Gastrocnemius medialis (tissue), 4 donors: ENCODE results near the gene ZMYND15.

Source experiments
- POLR2A ChIP-seq, 2 donors: fragments of 450-650 bp; IDR thresholded peaks; one replicate each; pipeline ENCODE4 v1.6.1; 2017; ENCODE audit warnings: antibody characterized with exemption in 2 of 2, mild to moderate bottlenecking in 2 of 2, moderate library complexity in 2 of 2
- TF ChIP-seq, protein P1 (sequence below), 5 experiments: fragments of 450-650 bp in 3 of 5; fragments of 200-600 bp in 2 of 5; sonication (generic) in 2 of 5; IDR thresholded peaks in 4 of 5; conservative IDR thresholded peaks in 1 of 5; 1 replicate in 4 of 5; 2 replicates in 1 of 5; pipeline ENCODE4 v1.5.1; 2016 to 2019; ENCODE audit warnings: antibody characterized with exemption in 5 of 5, mild to moderate bottlenecking in 3 of 5, moderate library complexity in 3 of 5

DNA sequence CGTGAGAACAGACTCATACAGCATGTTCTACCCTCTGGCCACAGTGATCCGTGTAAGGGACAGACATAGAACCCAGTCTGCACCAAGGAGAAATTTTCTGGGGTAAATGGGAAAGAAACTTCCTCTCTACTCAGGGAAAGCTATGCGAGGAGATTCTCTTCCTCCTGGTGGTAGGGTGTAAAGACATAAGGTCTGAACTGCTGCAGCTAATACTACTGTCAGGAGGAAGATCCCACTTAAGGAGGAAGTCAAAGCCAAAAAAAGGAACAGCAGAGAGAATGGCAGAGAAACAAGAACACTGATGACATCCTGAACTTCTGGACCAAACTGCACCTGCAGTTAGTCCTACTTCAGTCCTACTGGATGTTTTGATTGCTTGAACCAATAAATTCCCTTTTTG, 25.0 kb downstream of the ZMYND15 start:
- TF ChIP-seq, protein P1, sequence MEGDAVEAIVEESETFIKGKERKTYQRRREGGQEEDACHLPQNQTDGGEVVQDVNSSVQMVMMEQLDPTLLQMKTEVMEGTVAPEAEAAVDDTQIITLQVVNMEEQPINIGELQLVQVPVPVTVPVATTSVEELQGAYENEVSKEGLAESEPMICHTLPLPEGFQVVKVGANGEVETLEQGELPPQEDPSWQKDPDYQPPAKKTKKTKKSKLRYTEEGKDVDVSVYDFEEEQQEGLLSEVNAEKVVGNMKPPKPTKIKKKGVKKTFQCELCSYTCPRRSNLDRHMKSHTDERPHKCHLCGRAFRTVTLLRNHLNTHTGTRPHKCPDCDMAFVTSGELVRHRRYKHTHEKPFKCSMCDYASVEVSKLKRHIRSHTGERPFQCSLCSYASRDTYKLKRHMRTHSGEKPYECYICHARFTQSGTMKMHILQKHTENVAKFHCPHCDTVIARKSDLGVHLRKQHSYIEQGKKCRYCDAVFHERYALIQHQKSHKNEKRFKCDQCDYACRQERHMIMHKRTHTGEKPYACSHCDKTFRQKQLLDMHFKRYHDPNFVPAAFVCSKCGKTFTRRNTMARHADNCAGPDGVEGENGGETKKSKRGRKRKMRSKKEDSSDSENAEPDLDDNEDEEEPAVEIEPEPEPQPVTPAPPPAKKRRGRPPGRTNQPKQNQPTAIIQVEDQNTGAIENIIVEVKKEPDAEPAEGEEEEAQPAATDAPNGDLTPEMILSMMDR (IDR thresholded peaks at IDR 0.05 in 4 of 5, conservative IDR thresholded peaks at IDR 0.05 in 1 of 5) = no peak
- TF ChIP-seq POLR2A (IDR thresholded peaks at IDR 0.05) = no peak
